H1 (cell line): ENCODE results near the gene SLC13A3. TPM values are rescaled to one million over a fixed set of nuclear protein-coding genes. Genes with fewer than 3 reads are reported as not detected.

Source experiments
- CHD1 ChIP-seq: IDR thresholded peaks from 2 replicates; pipeline ENCODE4 v1.6.1; 2012; ENCODE audit warnings: low read depth, low read length, improper control_type of control experiment
- CHD7 ChIP-seq: fragments of 300-600 bp; sonication (generic); IDR thresholded peaks from 2 replicates; pipeline ENCODE4 v1.7.1; 2012; ENCODE audit warnings: low read length, moderate library complexity, mild to moderate bottlenecking, inconsistent platforms; ENCODE audit not compliant: insufficient replicate concordance
- GTF2F1 ChIP-seq: IDR thresholded peaks from 2 replicates; pipeline ENCODE4 v1.6.1; 2012; ENCODE audit warnings: low read depth, low read length, improper control_type of control experiment, borderline replicate concordance
- KDM1A ChIP-seq: fragments of 200-600, 300-600 bp; sonication (generic); IDR thresholded peaks from 2 replicates; pipeline ENCODE4 v1.7.1; 2016; ENCODE audit warnings: mild to moderate bottlenecking, low read length, borderline replicate concordance
- NANOG ChIP-seq: IDR thresholded peaks from 2 replicates; pipeline ENCODE4 v1.6.1; 2011; ENCODE audit warnings: low read length, low read depth, mild to moderate bottlenecking, inconsistent platforms; ENCODE audit not compliant: insufficient read depth, poor library complexity, severe bottlenecking
- SIX5 ChIP-seq: IDR thresholded peaks from 2 replicates; pipeline ENCODE4 v1.6.1; 2011; ENCODE audit warnings: mild to moderate bottlenecking, low read depth, low read length
- SUZ12 ChIP-seq: fragments of 200-600 bp; sonication (generic); IDR thresholded peaks from 2 replicates; pipeline ENCODE4 v1.6.1; 2012; ENCODE audit warnings: mild to moderate bottlenecking, inconsistent platforms, low read length, moderate library complexity, mixed read lengths
- polyA plus RNA-seq, 7 experiments: library from polyadenylated mRNA; depleted of rRNA in 3 of 7; stranded (reverse) in 5 of 7; unstranded in 2 of 7; fragments of >200 nt in 5 of 7; fragments of 200-250 nt in 2 of 7; gene quantifications; 1 replicate in 5 of 7; 2 replicates in 1 of 7; 4 replicates in 1 of 7; pipeline versions ENCODE4 v1.2.1 to v1.2.3, GENCODE V29; 2011 to 2013; ENCODE audit warnings: missing spikeins in 2 of 7, mixed read lengths in 2 of 7
- total RNA-seq: library from RNA; stranded (reverse); fragmentation: NEBNext Ultra II Directional; extraction: Animal tissue kit (Norgen Biotek cat#: 25700); gene quantifications from 2 replicates; pipeline ENCODE4 v1.2.1, GENCODE V29; 2021

The SLC13A3 gene
- total and polyA plus RNA-seq, 2 of the 8 experiments (the other 6 are each of a cell fraction or from before 2014, with no cell fraction given): 9.4 to 12.6 TPM

GRCh38 chr20:46701057-46701456 is 49.8 kb upstream of the SLC13A3 start (continued):
- no peak for TF ChIP-seq CHD7
- no peak for TF ChIP-seq SUZ12
- no peak for TF ChIP-seq GTF2F1
- no peak for TF ChIP-seq SIX5
- no peak for TF ChIP-seq NANOG
- TF ChIP-seq KDM1A: no peak
- TF ChIP-seq CHD1: no peak
- TF ChIP-seq, all 59 proteins: peak for 0
